Hippocampal formation (tissue), 2 donors: ENCODE measurements around the gene ZSCAN9.
A peak's percentile ranks its signal among the peaks of the same experiment; 100 is the strongest.

Experiments used
- DNase-seq, 2 donors: peaks; one replicate each; lab custom pipeline; 2025; lab: John Stamatoyannopoulos, UW

ZSCAN9 gene

GRCh38 chr6:28220257-28221133, 4.6 kb upstream of the ZSCAN9 start:
- DNase-seq, result no peak

DNA sequence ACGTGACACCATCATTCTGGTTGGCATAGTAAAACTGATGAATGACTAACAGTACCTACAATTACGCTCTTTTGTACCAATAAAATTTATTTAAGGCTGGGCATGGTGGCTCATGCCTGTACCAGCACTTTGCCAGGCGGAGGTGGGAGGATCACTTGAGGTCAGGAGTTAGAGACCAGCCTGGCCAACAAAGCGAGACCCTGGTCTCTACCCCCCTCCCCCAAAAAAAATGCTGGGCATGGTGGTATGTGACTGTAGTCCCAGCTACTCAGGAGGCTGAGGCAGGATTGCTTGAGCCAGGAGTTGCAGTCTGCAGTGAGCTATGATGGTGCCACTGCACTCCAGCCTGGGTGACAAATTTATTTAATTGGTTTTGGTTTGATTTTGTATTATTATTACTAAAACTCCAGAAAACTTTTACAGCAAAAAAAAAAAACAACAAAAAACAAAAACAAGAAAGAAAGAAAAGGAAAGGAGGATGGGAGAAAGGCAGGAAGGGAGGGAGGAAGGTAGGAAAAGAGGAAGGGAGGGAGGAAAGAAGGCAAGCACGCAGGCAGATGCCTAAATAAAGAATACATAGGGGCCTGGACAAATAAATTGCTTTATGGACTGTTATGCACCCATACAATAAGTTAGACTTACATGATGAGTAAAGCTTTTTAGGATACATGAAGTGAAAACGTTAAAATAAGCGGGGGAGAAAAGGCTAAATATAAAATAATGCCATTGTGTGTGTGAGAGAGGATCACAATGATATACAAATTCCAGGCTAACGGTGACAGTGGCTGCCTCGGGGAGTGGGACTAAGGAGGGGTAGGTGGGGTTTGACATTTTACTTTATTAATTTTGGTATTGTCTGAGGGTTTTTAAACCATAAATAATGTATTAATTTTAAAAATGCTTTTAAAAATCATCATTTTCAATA, 682 bp upstream of the ZSCAN9 start:
- DNase-seq, result no peak

DNA sequence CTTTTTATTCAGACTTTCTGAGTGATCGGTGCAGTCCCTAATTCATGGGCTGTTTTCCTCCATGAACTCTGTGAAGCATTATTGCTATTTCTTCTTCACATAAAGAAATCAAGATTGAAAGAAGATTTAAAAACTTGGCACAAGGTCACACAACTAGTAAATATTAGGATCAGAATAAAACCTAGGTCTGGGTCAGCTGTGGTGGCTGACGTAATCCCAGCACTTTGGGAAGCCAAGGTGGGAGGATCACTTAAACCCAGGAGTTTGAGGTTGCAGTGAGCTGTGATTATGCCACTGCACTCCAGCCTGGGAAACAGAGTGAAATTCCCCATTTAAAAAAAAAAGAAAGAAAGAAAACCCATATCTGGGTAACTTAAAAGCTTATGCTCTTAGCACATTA, 1.4 kb downstream of the ZSCAN9 start:
- no peak for DNase-seq

- no peak for DNase-seq
Observed at GRCh38 chr6:28232785-28233184, 7.7 kb downstream of the ZSCAN9 start.

DNA sequence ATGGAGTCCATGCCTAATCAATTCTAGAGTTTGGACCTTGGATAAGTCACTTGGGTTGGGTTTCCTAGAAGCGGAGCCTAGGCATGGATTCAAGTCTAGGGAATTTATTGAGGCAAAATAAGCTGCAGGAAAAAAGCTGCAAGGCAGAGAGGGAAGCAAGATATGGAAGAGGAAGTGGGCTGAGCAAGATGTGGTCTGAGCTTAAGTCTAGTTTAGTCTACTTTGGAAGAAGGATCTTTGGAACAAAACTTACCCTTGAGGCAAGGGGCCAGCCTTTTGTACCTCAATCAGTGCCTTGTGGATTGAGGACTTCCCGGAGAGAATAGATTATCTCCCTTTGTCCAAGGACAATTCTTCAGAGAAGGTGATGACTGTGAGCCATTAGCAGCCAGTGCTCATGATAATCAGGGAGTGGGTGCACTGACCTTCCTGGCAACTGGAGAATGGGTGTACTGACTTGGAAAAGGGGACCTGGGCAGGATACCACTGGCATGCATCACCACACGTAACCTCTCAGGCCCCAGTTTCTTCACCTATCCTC, 10.9 kb downstream of the ZSCAN9 start:
- DNase-seq, result no peak

DNA sequence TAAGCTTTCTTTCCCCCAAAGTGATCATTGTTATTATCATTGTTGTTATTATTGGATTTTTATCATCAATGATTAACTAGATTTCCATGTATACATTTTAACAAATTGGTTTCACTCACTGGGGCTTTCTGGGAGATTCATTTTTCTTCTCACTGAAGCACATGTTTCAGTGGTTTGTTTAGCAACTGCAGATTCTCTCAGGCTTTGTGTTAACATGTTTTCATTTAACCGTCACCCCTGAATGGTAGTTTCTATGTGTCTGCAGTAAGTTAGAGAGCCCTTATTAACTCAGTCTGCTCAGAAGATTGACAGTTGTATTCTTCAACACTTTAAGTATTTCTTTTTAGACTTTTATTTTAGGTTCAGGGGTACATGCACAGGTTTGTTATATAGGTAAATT, 14.6 kb downstream of the ZSCAN9 start:
- no peak for DNase-seq

DNA sequence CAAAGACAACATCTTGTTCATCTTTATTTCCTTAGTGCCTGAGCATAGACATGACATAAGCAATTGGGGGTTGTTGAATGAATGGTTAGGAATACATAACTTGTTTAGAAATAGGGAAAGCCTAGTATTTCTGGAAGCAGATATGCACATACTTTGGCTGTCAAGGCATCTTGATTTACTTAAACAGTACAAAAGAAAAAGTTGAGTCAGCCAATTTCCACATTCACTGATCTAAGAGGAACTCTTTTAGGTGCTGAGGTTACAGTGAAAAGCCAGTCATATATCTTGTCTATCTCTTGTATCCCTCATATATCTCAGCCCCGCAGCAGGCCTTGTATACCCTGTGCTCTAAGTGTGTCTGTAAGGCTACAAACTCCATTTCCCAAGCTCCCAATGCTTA, 15.4 kb downstream of the ZSCAN9 start:
- no peak for DNase-seq

- no peak for DNase-seq
Observed at GRCh38 chr6:28243946-28244345, 18.9 kb downstream of the ZSCAN9 start.

GRCh38 chr6:28245206-28245941, 20.3 kb downstream of the ZSCAN9 start:
- DNase-seq, result no peak

DNA sequence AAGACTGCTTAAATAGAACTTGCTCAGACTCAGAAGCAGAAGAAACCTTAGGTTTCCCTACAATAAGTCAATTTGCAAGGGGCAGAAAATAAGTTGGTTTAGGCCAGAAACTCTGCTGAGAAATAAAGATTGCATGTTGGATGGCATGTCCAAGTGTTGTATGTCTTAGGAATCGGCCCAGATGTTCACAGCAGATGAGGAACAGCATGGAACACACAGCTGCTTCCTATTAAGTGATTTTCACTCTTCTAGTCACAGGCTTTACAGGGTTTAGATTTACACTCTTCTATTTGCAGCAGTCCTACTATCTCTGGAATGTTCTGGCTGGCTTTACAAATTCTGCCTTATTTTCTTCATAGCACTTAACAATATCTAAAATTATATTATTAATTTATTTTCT, 23.8 kb downstream of the ZSCAN9 start:
- no peak for DNase-seq

GRCh38 chr6:28250747-28251146, 25.7 kb downstream of the ZSCAN9 start:
- no peak for DNase-seq

DNA sequence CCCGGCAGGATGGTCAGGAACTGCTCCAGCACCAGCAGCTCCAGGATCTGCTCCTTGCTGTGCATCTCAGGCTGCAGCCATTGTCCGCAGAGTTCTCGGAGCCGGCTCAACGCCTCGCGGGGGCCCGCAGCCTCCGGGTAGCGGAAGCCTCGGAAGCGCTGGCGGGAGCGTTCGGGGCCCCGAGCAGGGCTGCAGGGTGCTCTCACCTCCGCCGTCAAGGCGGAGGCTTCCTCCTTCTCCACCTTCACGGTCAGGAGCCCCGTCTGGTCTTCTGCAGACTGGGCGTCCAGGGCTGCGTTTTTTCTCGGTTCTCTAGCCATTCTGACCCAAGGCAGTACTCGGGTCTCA, 26.6 kb downstream of the ZSCAN9 start:
- no peak for DNase-seq

DNA sequence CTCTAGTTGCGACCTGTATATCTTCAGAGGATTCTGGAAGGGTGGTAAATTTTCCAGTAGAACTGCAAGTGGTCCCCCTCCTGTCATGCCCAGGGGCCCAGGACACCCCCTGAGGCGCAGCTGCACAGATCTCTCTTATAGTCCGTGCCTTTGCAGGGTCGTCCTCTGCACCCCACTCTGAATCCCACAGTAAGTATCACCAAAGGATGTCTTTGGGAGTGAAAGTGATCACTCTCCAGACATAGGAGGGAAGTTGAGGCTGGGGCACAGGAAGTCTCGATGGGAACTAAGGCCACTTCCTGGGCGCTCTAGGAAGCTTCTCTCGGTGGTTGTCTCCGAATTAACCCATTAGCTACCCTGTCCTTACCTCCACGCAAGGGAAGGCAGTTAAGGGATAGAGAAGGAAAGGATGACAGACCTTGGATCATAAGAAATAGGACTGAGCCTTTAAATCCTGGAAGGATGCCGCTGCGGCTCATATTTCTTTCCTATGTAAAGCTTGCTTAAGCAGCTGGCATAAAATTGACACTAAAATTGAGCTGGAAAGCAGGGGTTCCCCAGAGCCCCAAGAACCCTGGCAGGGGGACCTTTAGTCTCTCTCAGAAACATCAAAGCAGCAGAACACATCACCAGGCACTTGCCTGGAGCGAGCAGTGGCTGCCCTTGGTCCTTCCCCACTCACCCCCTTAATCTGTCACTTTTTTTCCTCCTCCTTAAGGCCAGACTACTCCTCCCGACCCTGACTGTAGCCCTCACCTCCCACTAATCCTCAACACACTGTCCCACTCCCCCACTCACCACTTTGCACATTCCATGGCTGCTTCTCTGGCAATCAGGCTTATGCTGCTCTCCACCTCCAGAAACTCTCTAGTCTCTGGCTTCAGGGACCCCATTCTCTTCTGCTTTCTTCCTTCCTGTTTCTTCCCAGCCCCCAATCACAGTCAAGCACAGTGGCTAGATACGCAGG, 27.2 kb downstream of the ZSCAN9 start, which contains the start of gene ZKSCAN4:
ZKSCAN4 (minus strand) TSS at position 261 of the 967 bp plus-strand sequence. CDS start 289 bp downstream, outside the sequence.
- DNase-seq, result peak; percentile 66 to 83

- no peak for DNase-seq
Observed at GRCh38 chr6:28254121-28254519, 29.0 kb downstream of the ZSCAN9 start.

DNA sequence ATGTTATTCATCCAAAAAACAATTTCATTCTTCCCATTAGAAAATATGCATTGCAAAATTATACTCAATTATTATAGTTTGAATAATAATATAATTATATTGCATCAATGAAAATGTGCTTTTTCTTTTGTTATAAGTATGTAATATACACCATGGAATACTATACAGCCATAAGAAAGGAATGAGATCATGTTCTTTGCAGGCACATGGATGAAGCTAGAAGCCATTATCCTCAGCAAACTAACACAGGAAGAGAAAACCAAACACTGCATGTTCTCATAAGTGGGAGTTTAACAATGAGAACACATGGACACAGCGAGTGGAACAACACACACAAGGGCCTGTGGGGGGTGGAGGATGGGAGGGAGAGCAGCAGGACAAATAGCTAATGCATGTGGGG, 32.0 kb downstream of the ZSCAN9 start:
- no peak for DNase-seq

DNA sequence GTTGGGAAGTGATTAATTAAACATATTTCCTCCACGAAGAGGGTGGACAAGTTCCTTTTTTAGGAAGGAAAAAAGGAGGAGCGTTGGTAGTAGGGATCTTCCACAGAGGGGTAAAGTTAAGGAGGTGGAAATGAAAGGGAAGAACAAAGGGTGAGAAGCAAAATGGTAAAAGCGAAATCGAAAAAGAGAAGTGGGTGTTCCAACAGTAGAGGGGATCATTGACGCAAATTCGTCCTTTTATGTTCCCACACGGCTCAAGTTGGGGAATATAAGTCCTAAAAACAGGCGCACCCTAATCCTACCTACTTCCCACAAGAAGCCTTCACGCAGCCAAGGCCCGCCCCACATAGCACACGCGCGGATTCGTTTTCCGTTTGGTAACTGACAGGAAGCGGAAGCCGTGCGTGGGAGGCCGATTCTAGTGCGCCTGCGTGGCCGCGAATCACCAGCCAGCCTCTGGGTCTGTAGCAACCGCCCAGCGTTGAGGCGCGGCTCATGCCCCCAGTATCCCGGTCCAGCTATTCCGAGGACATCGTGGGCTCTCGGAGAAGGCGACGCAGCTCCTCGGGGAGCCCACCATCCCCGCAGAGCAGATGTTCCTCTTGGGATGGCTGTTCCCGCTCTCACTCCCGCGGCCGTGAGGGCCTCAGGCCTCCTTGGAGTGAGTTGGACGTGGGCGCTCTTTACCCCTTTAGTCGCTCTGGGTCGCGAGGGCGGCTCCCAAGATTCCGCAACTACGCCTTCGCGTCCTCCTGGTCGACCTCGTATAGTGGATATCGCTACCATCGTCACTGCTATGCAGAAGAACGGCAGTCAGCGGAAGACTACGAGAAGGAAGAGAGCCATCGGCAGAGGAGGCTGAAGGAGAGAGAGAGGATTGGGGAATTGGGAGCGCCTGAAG, 34.1 kb downstream of the ZSCAN9 start, which contains the start of gene NKAPL:
NKAPL (plus strand) TSS at position 421 of the 901 bp plus-strand sequence; CDS start at position 496, 75 bp downstream.
- peak in 1 of 2 donors; percentile 56 for DNase-seq

DNA sequence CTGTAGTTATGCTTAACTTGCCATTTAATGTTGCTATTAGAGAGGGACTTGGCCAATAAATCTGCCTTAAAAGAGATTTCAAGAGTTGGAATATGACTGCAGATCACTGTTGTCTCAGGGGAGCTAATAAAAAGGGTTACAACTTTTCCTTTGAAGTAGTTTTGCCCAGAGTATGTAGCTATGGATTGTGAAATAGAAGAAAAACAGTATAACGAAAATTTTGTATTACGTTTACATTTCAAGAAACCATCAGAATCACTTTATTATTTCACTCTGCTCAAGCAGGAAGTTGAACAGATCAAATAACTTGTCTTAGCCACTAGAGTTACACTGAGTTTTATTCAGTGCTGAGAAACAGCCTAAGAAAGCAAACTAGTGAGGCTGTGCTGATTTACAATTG, 38.8 kb downstream of the ZSCAN9 start:
- no peak for DNase-seq

GRCh38 chr6:28264834-28265401, 39.8 kb downstream of the ZSCAN9 start:
- no peak for DNase-seq

- DNase-seq, result no peak
Observed at GRCh38 chr6:28266563-28266961, 41.5 kb downstream of the ZSCAN9 start.
